ELR (cell line): ENCODE data around the gene SH3TC1.

Source experiments
- DNase-seq: peaks from one replicate; pipeline ENCODE4 v3.0.0-alpha.2; 2015; ENCODE audit warnings: low read depth

SH3TC1 gene

DNA sequence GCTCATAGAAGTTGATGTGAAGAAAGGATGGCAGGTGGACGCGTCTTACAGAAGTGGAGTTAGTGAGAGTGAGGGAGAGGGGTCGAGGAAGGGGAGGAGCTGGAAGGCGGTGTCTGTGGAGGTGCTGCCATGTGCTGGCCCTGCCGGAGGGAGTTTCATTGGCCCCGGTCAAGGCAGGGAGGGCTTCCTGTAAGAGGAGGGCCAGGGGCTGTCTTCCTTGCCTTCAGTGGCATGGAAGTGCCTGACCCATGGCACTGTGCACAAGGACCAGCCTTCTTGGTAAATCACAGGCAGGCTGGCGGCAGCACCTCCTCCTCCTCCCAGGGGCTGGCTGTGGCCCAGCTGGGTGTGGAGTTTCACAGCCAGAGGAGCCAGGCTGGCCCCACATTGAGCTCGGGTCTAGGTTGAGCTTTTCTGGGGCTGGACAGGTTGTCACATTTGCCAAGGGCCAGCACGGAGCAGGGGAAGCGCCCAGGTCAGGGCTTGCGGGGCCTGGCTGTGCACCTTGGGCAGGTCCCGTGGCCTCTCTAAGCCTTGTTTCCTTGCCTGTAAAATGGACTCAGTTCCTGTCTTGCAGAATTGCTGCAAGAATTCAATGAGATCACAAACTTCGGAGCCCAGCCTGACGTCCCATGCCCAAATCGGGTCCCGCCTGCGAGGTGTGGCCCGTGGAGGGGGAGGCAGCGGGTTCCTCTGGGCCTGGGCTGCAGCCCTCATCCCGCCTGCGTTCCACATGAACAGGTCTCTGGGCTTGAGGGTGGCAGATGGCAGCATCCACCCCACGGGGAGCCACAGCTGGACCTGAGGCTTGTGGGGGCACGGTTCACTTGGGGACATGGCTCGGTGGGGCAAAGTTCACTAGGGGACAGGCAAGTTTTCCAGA lies 77.5 kb downstream of the SH3TC1 start:
- no peak for DNase-seq

- no peak for DNase-seq
These were observed 78.4 kb downstream of the SH3TC1 start for GRCh38 chr4:8277356-8278008.

GRCh38 chr4:8278009-8278395 lies 78.9 kb downstream of the SH3TC1 start:
- DNase-seq = peak; percentile 43

GRCh38 chr4:8278421-8279287 lies 79.6 kb downstream of the SH3TC1 start:
- DNase-seq = peak; percentile 86

- DNase-seq = no peak
These were observed 80.4 kb downstream of the SH3TC1 start for GRCh38 chr4:8279321-8280157.

- no peak for DNase-seq
These were observed 81.2 kb downstream of the SH3TC1 start for GRCh38 chr4:8280158-8280875.

DNA sequence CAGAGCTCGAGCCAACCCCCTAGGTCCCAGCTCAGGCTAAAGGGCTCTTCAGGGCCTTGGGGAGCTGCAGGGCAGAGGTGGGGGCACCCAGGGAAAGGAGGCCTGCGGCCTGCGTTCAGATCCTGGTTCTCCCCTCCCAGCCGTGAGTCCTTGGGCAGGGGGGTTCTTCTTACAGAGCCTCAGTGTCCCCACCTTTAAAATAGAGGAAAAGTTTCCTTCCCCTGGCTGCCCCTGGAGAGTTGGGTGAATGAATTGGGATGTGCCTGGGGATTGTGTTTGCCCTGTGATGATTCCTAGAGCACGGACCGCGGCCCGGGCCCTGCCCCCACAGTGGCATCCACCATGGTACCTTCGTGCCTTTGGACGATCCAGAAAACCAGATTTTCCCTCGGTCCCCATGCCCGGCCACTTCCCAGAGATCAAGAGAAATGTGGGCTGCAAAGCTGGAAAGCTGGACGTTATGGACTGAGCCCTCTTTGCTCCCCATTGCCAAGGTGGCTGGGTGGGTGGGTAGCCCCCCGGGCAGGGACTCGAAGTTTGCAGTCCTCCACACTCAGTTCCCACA lies 81.9 kb downstream of the SH3TC1 start:
- no peak for DNase-seq

- DNase-seq = no peak
These were observed 82.5 kb downstream of the SH3TC1 start for GRCh38 chr4:8281519-8282133.

DNA sequence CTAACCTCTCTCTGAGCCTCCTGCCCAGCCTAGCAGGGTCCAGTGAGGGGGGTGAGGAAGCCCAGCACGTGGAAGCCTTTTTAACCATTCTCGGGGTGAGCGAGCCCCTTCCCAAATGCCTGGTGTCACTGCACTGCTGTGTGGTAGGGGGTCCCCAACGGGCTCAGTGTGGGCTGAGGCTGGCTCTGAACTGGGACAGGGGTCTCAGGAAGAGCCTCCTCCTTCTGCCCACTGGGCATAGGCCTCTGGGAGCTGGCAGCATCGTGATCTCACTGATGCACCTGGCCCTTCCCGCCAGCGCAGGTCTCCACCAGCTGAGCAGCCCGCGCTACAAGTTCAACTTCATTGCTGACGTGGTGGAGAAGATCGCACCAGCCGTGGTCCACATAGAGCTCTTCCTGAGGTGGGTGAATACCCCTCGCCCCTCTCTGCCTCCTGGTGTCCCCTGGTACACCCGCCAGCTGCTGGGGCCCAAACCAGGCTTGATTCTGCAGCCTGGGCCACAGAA lies 83.1 kb downstream of the SH3TC1 start:
- no peak for DNase-seq

DNA sequence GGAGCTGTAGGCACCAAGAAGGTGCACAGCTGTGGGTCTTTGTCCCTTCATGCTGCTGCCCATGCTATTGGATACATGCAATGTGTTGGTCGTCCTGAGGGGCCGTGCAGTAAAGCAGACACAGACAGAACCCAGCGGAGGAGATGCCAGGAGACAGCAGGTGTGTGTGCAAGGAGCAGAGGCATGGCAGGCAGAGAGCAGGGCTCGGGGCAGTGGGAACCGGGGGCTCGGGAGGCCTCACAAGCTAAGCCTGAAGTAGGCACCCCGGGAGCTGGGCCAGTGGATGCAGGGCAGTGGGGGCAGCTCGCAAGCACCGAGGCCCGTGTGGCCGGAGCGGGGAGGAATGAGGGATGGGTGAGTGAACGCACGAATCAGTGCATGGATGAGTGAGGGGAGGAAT lies 83.7 kb downstream of the SH3TC1 start:
- DNase-seq = no peak

DNA sequence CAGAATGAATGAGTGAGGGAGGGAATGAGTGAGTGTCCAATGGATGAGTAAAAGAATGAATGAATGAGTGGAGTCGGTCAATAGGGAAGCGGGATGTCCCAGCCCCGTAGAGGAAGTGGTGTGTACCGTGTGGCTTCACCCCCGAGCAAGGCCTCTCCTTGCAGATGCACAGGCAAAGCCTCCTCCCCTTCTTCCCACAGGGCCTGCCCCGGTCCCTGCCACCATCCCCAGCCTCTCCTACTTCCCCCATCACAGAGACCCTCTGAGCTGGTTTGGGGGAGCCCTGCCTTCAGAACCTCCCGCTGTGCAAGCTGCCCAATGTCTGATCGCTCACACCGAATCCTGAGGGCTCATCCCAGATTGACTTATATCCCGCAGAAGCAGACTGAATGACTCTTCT lies 84.1 kb downstream of the SH3TC1 start:
- DNase-seq = no peak

DNA sequence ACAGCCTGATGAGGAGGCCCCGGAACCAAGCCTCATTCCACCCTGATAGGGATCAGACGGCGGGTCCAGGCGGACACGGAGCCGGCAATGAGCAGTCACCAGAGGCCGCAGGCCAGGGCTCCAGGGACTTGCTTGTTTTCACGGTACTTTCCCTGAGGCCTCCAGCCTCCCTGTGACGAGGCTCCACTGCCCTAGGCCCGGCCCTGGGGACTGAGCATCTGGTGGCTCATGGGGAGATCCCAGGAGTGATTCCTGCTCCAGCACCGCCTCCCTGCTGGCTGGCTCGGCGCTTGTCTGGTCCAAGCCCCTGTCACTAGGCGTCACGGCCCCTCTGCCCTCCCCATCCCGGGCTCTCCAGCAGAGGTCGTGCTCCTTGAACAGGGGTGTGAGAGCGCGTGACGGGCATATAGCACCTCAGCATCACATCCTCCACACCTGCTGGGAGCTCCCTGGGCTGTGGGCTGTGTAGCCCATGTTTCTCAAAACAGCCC lies 84.6 kb downstream of the SH3TC1 start:
- no peak for DNase-seq

DNA sequence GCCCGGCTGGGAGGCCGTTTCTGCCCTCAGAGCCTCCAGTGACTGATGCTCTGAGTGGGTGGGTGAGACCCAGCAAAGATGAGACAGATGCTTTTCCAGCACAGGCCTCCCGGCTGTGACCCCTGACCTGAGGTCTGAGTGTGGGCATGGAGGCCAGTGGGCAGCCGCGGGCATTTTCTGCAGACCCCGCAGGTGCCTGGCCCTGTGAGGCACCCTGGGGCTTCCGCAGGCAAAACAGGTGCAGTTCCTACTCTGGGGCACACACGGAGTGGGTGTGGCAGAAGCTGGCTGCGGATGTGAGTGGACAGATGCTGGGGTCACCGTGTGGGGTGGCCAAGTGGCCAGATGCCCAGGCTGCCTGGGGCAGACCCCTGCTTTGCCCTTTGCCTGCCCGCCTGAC lies 85.3 kb downstream of the SH3TC1 start:
- DNase-seq = no peak

DNA sequence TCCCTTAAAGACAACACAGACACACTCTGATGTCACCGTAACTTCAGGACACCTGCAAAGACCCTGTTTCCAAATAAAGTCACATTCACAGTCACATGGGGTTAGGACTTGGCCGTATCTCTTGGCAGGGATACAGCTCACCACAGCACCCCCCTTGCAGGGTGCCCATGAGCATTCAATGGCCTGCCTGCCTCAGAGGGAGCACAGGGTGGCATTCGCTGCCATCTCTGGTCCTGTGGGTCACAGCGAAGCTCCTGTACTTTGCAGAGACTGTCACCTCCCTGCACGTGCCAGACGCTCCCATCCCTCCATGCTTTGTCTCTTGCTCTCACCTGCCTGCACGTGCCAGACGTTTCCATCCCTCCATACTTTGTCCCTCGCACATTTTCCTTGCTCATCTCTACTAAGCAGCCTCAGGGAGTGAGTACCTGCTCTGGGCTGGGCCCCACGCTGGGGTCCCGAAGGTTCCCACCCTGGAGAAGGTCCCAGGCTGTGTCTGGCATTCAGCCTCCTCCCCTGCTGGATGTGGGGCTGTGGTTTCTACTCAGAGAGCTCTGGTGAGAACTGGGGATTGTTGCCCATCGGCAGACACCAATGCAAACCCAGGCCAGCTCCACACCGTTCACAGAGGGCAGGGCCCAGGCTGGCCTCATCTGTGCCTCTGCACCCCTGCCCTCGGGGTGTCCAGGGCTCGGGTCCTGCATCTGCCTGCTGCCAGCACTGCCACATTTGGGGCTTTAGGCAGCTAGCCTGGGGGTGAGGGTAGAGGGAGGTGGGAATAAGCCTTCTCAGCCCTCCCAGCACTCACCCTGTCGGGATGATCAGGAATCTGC lies 86.3 kb downstream of the SH3TC1 start:
- no peak for DNase-seq

- no peak for DNase-seq
These were observed 87.1 kb downstream of the SH3TC1 start for GRCh38 chr4:8285976-8286718.

DNA sequence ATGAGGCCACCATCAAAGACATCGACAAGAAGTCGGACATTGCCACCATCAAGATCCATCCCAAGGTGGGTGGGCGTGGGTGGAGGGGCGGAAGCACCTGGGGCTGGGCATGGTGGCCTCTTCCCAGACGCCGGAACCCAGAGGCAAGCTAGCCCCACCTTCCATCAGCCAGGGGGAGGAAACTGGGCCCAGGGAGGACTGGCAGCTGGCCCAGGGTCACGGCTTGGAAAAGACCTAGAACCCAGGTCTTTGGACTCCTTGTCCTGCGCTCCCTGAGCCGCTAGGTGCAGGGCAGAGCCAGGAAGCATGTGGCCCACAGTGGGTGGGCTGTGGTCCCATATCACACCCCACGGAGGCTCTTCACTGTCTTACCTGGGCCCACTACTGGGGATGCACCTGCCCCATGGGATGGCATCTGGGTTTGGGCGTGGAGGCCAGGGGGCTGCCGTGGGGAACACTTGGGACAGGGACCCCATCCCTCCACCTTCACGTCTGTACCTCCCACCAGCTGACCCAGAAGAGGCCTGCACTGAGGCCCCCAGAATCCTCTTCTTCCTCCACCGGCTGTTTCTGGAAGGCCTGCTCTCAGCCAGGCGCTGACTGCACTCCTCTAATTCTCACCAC lies 87.7 kb downstream of the SH3TC1 start:
- no peak for DNase-seq
